Astrocyte of the spinal cord (primary cell): Measurements from ENCODE around the gene RHOV.

Source experiments
- DNase-seq: peaks from one replicate; pipeline ENCODE4 v3.0.0; 2011; ENCODE audit warnings: low read depth, low spot score
- H3K4me3 ChIP-seq: 2 replicates; pipeline ENCODE4 v1.5.1; 2011; ENCODE audit warnings: low read depth, mild to moderate bottlenecking, low read length, moderate library complexity
- in situ Hi-C: cut with HindIII; loops from 2 replicates; pipeline ENCODE4 v1.10.0; 2017; ENCODE audit warnings: low sequenced_read_pairs
- TF ChIP-seq, protein P1 (sequence below): IDR thresholded peaks from 2 replicates; pipeline ENCODE4 v1.5.1; 2012; ENCODE audit warnings: low read depth, mild to moderate bottlenecking, low read length, inconsistent platforms

The RHOV gene

GRCh38 chr15:40873694-40874561, at the start of gene RHOV:
TSS of gene RHOV (minus strand) at chr15:40874234. CDS start at chr15:40874139, 95 bp downstream.
- peak; percentile 35 for DNase-seq
- TF ChIP-seq, protein P1, sequence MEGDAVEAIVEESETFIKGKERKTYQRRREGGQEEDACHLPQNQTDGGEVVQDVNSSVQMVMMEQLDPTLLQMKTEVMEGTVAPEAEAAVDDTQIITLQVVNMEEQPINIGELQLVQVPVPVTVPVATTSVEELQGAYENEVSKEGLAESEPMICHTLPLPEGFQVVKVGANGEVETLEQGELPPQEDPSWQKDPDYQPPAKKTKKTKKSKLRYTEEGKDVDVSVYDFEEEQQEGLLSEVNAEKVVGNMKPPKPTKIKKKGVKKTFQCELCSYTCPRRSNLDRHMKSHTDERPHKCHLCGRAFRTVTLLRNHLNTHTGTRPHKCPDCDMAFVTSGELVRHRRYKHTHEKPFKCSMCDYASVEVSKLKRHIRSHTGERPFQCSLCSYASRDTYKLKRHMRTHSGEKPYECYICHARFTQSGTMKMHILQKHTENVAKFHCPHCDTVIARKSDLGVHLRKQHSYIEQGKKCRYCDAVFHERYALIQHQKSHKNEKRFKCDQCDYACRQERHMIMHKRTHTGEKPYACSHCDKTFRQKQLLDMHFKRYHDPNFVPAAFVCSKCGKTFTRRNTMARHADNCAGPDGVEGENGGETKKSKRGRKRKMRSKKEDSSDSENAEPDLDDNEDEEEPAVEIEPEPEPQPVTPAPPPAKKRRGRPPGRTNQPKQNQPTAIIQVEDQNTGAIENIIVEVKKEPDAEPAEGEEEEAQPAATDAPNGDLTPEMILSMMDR: peak; percentile 36
- in situ Hi-C loops: no loop called here
- peak within 1 kb of the TSS; percentile 34 for H3K4me3 ChIP-seq

DNA sequence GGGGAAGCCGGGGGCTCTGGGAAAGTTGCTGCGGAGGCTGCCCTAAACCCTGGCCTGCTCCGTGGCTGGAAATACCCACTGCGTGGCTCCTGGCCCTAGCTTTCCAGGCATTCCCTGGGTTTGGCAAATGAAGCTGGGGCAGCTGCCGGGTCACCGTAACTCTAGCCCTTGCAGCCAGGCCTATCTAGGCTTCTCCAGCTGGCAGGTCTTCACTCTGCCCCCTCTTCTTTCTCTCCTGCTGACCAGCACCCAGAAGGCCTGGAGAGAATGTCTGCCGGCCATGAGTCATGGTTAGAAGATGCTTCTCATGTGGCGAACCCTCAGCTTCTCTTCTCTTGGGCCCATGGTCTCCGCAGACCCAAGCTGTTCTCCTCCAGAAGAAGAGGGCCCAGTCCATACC, 49.5 kb upstream of the RHOV start:
- TF ChIP-seq, protein P1: no peak
- in situ Hi-C loops: no loop called here
- no peak overlapping the region for H3K4me3 ChIP-seq
- DNase-seq: no peak

GRCh38 chr15:40922608-40923005, 48.6 kb upstream of the RHOV start:
- TF ChIP-seq, protein P1: no peak
- in situ Hi-C loops: no loop called here
- no peak for DNase-seq
- no peak overlapping the region for H3K4me3 ChIP-seq

DNA sequence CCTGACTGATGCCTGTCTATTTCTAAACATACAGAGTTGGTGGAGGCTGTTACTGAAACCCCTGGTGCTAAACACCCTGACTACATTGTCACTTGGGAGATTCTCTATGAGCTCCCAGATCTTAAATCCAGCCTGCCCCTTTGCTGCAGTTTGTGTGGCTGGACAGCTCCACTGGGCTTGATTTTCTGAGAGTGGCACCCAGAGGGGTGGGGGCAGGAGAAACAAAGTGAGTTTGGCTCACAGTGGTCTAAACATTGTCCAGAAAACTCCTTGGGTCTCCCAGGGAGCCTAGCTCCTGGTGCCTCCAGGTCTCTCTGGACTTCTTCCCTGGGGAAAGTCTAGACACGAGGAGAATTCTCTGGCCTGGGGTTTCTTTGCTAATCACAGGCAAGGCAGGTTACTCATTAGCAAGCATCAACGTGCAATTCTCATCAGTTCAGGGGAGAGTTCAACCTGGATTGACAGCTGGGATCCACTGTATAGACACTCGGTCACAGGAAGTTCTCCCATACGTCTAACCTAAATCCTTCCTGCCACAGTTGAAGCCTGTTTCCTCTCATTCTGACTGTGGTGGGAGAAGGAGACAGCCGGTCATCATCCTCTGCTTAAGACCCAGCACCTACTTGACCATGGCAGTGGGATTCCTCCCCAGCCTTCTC, 48.0 kb upstream of the RHOV start:
- DNase-seq: no peak
- no peak overlapping the region for H3K4me3 ChIP-seq
- in situ Hi-C loops: no loop called here
- TF ChIP-seq, protein P1: no peak

GRCh38 chr15:40918799-40919392, 44.9 kb upstream of the RHOV start:
- DNase-seq: no peak
- TF ChIP-seq, protein P1: no peak
- H3K4me3 ChIP-seq: no peak overlapping the region
- in situ Hi-C loops: no loop called here

- in situ Hi-C loops: no loop called here
- no peak for DNase-seq
- no peak overlapping the region for H3K4me3 ChIP-seq
- TF ChIP-seq, protein P1: no peak
Observed at GRCh38 chr15:40918146-40918798, 44.2 kb upstream of the RHOV start.
